Epithelial cell of prostate (primary cell): ENCODE data around the gene SUMO2.
"Not testable (repeated sequence)": the region's sequence is repeated elsewhere in the genome, so short reads cannot be mapped to it uniquely, and the experiment has no call there.

Experiments used
- DNase-seq: peaks from one replicate; pipeline ENCODE4 v3.0.0-alpha.2; 2011; ENCODE audit warnings: low read depth, low spot score
- H3K27ac ChIP-seq: fragments of 450-650 bp; 2 replicates; pipeline ENCODE4 v1.5.1; 2017; ENCODE audit warnings: mild to moderate bottlenecking

SUMO2 gene

DNA sequence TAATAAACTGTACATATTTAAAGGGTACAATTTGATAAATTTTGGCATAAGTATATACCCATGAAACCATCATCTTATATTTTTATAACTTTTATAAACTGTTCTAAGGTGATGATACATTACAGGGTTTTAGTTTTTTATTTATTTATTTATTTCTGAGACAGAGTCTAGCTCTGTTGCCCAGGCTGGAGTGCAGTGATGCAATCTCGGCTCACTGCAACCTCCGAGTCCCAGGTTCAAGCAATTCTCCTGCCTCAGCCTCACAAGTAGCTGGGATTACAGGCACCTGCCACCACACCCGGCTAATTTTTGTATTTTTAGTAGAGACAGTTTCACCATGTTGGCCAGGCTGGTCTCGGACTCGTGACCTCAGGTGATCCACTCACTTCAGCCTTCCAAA, 54.8 kb downstream of the SUMO2 start:
- DNase-seq = not testable (repeated sequence)
- peak overlapping the region; percentile 62 for H3K27ac ChIP-seq

DNA sequence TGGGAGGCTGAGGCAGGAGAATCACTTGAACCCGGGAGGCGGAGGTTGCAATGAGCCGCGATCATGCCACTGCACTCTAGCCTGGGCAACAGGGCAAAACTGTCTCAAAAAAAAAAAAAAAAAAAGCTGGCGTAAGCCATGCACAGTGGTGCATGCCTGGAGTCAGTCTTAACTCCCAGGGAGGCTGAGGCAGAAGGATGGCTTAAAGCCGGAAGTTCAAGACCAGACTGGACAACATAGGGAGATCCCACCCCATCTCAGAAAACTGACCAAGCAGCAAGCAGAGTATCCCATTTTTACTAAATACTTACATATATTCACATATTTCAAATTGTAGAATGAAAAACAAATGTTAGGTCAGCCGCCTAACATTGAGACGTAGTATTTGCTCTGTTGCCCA, 55.8 kb downstream of the SUMO2 start:
- H3K27ac ChIP-seq = peak overlapping the region; percentile 62
- no peak for DNase-seq

DNA sequence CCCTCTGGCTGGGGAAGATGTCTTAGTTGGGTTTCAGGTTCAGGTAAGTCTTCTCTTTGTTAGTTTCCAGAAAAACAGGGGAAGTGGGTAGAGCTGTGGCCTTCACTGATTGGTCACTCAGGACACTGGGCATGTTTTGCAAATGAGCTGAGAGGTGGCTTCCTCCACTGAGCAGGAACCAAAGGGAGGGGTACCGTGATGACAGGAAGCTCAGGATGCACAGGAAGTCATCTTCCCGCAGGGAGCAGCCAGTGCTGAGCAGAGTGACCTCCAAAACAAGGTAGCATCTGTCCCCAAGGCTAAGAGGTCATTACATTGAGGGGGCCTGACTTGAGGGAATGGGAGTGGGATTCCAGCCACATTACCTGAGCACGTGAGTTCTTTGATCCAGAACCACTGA, 56.8 kb downstream of the SUMO2 start:
- DNase-seq = no peak
- no peak overlapping the region for H3K27ac ChIP-seq

DNA sequence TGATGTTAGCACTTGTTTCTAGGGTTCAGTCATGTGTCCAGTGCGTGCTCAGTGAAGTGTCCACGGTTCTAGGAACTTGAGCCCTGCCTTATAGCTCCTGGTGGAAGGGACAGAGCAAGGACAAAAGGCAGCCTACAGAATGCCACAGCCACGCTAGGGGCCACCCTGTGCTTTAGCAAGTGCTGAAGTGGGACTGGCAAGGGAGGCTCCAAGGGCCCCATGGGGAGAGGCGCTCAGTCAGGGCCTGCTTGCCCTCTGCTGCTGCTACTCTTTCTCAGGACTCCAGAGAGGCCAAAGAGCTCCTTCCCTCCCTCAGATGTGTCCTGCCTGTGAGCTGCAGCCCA, 58.0 kb downstream of the SUMO2 start:
- DNase-seq = no peak

DNA sequence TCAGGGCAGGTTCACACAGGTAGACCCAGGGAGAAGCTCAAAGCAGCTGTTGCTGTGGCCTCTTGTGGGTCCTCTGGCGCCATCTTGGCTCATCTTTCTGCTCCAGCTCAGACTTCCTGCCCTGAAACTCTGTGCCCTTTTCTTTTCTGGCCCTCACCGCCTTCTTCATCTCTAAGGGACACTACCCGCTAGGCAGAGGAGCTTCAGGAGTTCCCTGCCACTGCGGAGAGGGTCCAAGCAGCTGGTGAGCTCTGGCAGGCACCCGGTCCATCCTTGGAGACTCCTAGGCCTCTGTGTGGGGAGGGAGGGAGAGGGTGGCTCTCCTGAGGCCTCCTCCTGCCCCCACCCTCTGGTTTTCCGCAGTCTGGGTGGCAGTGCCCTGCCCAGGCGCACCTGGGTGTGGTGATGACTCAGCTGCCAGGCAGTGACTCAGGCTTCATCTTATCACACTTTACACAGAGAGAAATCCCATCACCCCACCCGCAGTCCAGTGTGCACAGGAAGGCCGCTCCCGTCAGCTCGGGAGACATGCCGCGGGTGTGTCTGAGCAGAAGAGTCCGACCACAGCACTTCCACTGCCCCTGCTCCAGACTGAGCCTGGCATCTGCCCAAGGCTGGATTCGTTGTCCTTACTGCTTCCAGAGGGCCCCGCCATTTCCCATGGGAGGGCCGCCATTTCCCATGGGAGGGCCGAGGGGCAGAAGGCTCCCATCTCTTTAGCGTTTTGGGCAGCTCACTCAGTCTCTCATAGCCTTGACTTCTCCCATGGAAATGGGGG, 58.5 kb downstream of the SUMO2 start:
- DNase-seq = peak; percentile 89
- peak overlapping the region; percentile 95 for H3K27ac ChIP-seq

More for the DNA sequence above, 58.0 kb downstream of the SUMO2 start:
- H3K27ac ChIP-seq = peak overlapping the region; percentile 95

DNA sequence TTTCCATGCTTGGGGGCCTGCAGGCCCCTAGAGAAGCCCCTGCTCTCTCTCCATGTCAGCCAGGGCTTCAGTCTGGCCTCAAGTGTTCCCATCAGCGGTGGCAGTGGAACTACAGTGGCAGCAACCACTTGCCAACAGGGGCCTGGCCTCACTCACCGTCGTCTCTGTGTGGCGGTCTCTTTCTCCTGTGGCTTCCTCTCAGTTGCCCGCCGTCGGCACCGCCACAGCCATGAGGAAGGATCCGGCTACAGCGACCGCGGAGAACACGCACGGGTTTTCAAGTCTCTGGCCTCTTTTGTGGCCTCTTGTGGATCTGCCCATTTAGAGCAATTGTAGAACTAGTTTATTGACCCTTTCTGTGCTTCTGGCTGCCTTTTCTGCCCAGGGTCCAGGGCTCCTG, 64.5 kb downstream of the SUMO2 start:
- H3K27ac ChIP-seq = no peak overlapping the region
- DNase-seq = no peak

DNA sequence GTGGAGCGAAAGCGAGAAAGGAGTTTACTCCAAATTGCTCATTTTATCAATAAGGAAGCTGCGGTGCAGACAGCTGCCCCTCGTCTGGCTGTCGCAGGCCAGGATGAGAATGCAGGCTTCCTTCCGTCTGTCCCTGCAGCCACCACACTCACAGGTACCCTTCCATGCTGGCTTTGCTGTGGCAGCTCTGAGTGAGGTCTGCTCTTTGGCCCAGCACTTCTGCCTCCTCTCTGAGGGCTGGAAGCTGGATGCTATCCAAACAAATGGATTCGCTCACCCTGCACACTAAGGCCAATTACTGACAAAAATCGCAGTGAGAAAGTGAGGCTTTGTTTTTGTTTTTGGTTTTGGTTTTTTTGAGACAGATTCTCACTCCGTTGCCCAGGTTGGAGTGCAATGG, 66.0 kb downstream of the SUMO2 start:
- no peak for DNase-seq
- no peak overlapping the region for H3K27ac ChIP-seq
